ENCODE data around the gene IL1RN. TPM values are rescaled to one million over a fixed set of nuclear protein-coding genes. Genes with fewer than 3 reads are reported as not detected.
A peak's percentile ranks its signal among the peaks of the same experiment; 100 is the strongest.

IL1RN gene
- total and polyA plus RNA-seq, 2 of the 8 experiments (the other 6 are each of a cell fraction or from before 2014, with no cell fraction given): not detected

DNA sequence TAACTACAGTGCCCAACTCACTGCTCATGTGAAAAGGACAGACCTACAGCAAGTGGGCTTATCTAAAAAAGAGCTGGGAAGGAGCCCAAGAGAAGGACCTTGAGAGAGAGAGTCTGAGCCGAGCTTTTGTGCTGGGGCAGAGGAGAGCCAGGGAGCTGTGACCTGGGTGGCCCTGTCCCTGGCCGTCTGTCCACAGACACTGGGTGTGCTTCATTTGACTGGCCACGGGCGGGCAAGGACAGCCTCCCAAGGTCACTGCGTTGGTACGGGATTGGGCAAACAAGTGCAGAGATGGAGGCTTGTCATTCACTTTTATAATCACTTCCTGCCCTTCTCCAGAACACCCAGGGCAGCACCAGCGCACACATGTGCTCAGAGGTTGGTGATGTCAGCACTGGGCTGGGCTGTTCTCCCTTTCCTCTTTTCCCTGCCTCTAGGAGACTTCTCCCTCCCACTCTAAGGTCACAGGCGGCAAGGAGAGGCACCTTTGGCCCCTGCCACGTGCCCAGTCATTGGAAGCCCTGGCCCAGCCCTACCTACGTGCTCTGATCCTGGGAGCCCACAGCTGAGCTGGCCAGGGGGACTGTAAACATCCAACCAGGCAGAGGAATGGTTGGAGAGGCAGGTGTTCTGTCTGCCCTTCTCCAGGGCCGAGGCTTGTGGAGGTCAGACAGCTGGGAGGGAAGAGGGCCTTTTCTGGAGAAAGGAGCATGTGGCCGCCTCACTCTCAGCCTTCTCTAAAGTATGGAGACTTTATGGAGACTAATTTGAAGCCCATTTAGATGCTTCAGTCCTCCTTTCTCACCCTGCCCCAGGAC is 39.9 kb downstream of the IL1RN start:
- no peaks in the 10 kb centered on the region for H3K79me2 ChIP-seq (ENCODE audit: control insufficient read depth in 1 of 2, insufficient read depth in 2 of 2, low read length in 2 of 2)

More for the DNA sequence above, 39.9 kb downstream of the IL1RN start:
- Histone ChIP-seq H4K8ac (ENCODE audit: extremely low read depth, insufficient read depth, low read length) (no peak overlapping the region), H4K5ac (ENCODE audit: insufficient read length, low read depth, low read length) (no peak overlapping the region), H3K9ac (replicated peaks in 1 of 4; ENCODE audit: extremely low read depth in 1 of 4, low read depth in 3 of 4, low read length in 3 of 4) (no peak overlapping the region), H3K14ac (ENCODE audit: insufficient read length) (no peak overlapping the region), H3K18ac (ENCODE audit: extremely low read depth, low read length) (no peak overlapping the region), H2BK20ac (ENCODE audit: low read length) (no peak overlapping the region), H3K9me3 (ENCODE audit: insufficient read depth in 2 of 2, low read depth in 1 of 2, low read length in 1 of 2) (no peaks in the 10 kb centered on the region), H3K79me1 (ENCODE audit: low read depth, low read length) (no peaks in the 10 kb centered on the region), H3K23ac (ENCODE audit: insufficient read length) (no peak overlapping the region), H3K4me1 (replicated peaks in 1 of 4; ENCODE audit: control insufficient read depth in 3 of 4, insufficient read depth in 4 of 4, low read length in 3 of 4) (peaks cover 0 to 4% (median 0%) of the 10 kb centered on the region in 4 experiments; a peak in 2 of 7 replicates), H3K27me3 (replicated peaks in 1 of 4; ENCODE audit: control insufficient read depth in 3 of 4, extremely low read depth in 1 of 4, insufficient read depth in 3 of 4, low read length in 3 of 4) (peaks cover 0 to 4% (median 3%) of the 10 kb centered on the region in 4 experiments; a peak in 1 of 7 replicates), H2BK15ac (ENCODE audit: low read length) (no peak overlapping the region), H3K4me2 (ENCODE audit: insufficient read depth in 1 of 2, low read depth in 2 of 2, low read length in 2 of 2) (no peak overlapping the region), H2BK5ac (ENCODE audit: low read depth, low read length) (no peak overlapping the region), H3K27ac (ENCODE audit: low read depth, low read length) (no peak overlapping the region), H3K23me2 (ENCODE audit: low read depth, low read length) (no peaks in the 10 kb centered on the region), H3K4ac (replicated peaks; ENCODE audit: insufficient read length, low read depth, low read length) (no peak overlapping the region), H3K4me3 (ENCODE audit: extremely low read depth in 1 of 4, insufficient read depth in 2 of 4, low read depth in 3 of 4, low read length in 4 of 4) (no peak overlapping the region), H3K36me3 (ENCODE audit: control insufficient read depth in 2 of 4, insufficient read depth in 4 of 4, low read length in 3 of 4) (no peaks in the 10 kb centered on the region), H2AFZ (ENCODE audit: low read length) (no peak overlapping the region), H4K91ac (replicated peaks; ENCODE audit: insufficient read length, low read length) (peak overlapping the region; percentile 0), H4K20me1 (replicated peaks in 1 of 2; ENCODE audit: control insufficient read depth in 1 of 2, insufficient read depth in 2 of 2, low read length in 2 of 2) (no peaks in the 10 kb centered on the region), H2BK12ac (ENCODE audit: low read depth, low read length) (no peak overlapping the region), H3K56ac (replicated peaks; ENCODE audit: insufficient read length, low read depth, low read length) (no peak overlapping the region), H2BK120ac (replicated peaks; ENCODE audit: low read depth, low read length) (no peak overlapping the region), H2AK5ac (ENCODE audit: low read depth, low read length) (no peak overlapping the region)
- CTCF ChIA-PET (ENCODE audit: partially characterized antibody): interaction anchor here (0.6 to 8.4 kb wide), 6 partner anchors 8 to 1349 kb away, joined by 3 to 85 read pairs (median 12); partner anchors contain the start of gene PSD4
- FAIRE-seq: no peak
- DNase-seq (ENCODE audit: low read depth in 1 of 2, low spot score in 2 of 2): peak in 1 of 2 experiments; percentile 31
- TF ChIP-seq PHF8 (conservative IDR thresholded peaks at IDR 0.05; ENCODE audit: low read depth, low read length): no peak
- TF ChIP-seq TCF12 (IDR thresholded peaks at IDR 0.05; ENCODE audit: low read depth, low read length): no peak
- no peak for TF ChIP-seq BCL11A (IDR thresholded peaks at IDR 0.05; ENCODE audit: low read depth in 2 of 2, low read length in 2 of 2)
- no peak for TF ChIP-seq YY1 (IDR thresholded peaks at IDR 0.05; ENCODE audit: low read depth, low read length)
- TF ChIP-seq, protein P1, sequence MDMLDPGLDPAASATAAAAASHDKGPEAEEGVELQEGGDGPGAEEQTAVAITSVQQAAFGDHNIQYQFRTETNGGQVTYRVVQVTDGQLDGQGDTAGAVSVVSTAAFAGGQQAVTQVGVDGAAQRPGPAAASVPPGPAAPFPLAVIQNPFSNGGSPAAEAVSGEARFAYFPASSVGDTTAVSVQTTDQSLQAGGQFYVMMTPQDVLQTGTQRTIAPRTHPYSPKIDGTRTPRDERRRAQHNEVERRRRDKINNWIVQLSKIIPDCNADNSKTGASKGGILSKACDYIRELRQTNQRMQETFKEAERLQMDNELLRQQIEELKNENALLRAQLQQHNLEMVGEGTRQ (IDR thresholded peaks at IDR 0.05; ENCODE audit: low read length): no peak
- 90% methylated on average over 12 of the region's 12 CpGs; no CpG with 5 or more reads in 1 of the 2 experiments for WGBS, 2 experiments (ENCODE audit: extremely low coverage in 1 of 2, insufficient coverage in 1 of 2, insufficient read length in 1 of 2, insufficient replicate concordance in 2 of 2, low coverage in 1 of 2, low lambda C conversion rate in 2 of 2, missing lambda C conversion rate in 1 of 2)
- POLR2A ChIA-PET (ENCODE audit: partially characterized antibody): no interaction called here

Data from H1 (cell line).